Measurements from ENCODE around the gene CDK5RAP3. TPM values are rescaled to one million over a fixed set of nuclear protein-coding genes. Genes with fewer than 3 reads are reported as not detected.

CDK5RAP3 gene
- total RNA-seq, 1 donor from 2014 or later = 52.3 TPM

- no peaks in the 10 kb centered on the region for H3K27me3 ChIP-seq
- H3K4me1 ChIP-seq = peaks cover 3 to 11% of the 10 kb centered on the region in 2 donors
- TF ChIP-seq, protein P1, sequence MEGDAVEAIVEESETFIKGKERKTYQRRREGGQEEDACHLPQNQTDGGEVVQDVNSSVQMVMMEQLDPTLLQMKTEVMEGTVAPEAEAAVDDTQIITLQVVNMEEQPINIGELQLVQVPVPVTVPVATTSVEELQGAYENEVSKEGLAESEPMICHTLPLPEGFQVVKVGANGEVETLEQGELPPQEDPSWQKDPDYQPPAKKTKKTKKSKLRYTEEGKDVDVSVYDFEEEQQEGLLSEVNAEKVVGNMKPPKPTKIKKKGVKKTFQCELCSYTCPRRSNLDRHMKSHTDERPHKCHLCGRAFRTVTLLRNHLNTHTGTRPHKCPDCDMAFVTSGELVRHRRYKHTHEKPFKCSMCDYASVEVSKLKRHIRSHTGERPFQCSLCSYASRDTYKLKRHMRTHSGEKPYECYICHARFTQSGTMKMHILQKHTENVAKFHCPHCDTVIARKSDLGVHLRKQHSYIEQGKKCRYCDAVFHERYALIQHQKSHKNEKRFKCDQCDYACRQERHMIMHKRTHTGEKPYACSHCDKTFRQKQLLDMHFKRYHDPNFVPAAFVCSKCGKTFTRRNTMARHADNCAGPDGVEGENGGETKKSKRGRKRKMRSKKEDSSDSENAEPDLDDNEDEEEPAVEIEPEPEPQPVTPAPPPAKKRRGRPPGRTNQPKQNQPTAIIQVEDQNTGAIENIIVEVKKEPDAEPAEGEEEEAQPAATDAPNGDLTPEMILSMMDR (IDR thresholded peaks at IDR 0.05) = no peak
- no peak for DNase-seq (ENCODE audit: low spot score in 2 of 2)
- H3K27ac ChIP-seq = no peak overlapping the region
- peaks cover 0 to 18% of the 10 kb centered on the region in 2 donors for H3K36me3 ChIP-seq
- no peaks in the 10 kb centered on the region for H3K9me3 ChIP-seq
- no peak overlapping the region for H3K4me3 ChIP-seq
- intact Hi-C loops (cut with DNase I) = no loop called here
These were observed 20.5 kb upstream of the CDK5RAP3 start for GRCh38 chr17:47950448-47950847.

- intact Hi-C loops (cut with DNase I) = no loop called here
- Histone ChIP-seq H3K36me3 (peaks cover 0 to 10% of the 10 kb centered on the region in 2 donors), H3K4me3 (no peak overlapping the region)
These were observed 18.5 kb upstream of the CDK5RAP3 start for GRCh38 chr17:47952171-47953021.

DNA sequence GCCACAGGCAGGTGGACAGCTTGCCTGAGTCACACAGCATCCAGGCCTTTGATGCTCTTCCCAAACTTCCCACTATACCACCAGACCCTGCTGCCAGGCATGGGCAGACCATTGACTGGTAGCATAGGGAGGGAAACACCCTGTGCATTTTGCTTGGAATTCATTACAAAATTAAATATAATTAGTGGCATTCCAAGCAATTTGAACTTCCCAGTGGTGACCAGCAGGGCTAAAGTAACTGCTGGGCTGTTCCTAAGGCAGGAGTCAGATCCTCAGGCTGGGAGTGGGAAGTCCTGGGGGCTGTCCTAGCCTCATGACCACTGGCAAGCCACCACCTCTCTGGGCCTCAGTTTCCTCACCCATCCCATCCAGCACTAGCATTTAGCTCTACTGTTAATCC is 17.0 kb upstream of the CDK5RAP3 start:
- intact Hi-C loops (cut with DNase I) = no loop called here
- no peak for DNase-seq (ENCODE audit: low spot score in 2 of 2)
- Histone ChIP-seq H3K36me3 (no peaks in the 10 kb centered on the region), H3K27ac (no peak overlapping the region), H3K27me3 (no peaks in the 10 kb centered on the region), H3K4me1 (peaks cover 3 to 5% of the 10 kb centered on the region in 2 donors), H3K4me3 (no peak overlapping the region), H3K9me3 (no peaks in the 10 kb centered on the region)
- TF ChIP-seq, protein P1 (IDR thresholded peaks at IDR 0.05) = no peak

More at GRCh38 chr17:47952171-47953021, 18.5 kb upstream of the CDK5RAP3 start:
- Histone ChIP-seq H3K9me3 (no peaks in the 10 kb centered on the region), H3K27ac (no peak overlapping the region), H3K4me1 (peaks cover 3 to 9% of the 10 kb centered on the region in 2 donors), H3K27me3 (no peaks in the 10 kb centered on the region)
- TF ChIP-seq, protein P1 (IDR thresholded peaks at IDR 0.05) = no peak
- no peak for DNase-seq (ENCODE audit: low spot score in 2 of 2)

DNA sequence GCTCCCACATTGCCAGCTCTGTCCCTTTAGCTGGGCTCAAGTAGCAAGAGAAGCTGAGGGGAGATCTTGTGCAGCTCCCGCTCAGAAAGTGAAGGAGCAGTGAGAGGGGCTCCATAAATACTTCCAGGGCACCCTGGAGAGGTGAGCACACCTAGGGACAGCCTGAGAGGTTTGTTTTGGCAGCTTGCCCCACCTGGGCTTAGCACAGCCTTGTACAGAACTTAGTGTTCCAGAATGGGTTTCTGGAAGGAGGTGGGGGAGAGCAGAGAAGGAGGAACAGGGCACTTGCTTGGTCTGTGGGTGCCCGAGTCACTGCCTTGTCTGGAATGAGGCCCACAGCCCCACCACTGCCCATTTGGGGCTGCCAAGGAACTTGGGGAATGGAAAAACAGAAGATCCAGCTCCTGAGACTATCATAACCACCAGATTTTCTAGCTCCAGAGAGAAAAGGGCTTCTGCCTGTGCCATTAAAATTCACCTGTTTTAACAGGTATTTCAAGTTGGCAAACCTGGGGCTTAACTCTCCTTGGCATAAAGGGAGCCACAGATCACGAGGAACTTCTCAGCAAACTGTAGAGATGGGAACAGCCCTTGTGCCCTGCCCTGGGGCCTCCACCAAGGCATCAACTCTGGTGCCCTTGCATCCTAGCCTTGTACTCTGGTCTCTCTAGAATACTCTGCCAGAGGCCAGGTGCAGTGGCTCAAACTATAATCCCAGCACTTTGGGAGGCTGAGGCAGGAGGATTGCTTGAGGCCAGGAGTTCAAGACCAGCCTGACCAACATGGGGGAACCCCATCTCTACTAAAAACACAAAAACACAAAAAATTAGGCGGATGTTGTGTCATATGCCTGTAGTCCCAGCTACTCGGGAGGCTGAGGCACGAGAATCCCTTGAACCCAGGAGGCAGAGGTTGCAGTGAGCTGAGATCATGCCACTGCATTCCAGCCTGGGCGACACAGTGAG is 15.1 kb upstream of the CDK5RAP3 start:
- TF ChIP-seq, protein P1 (IDR thresholded peaks at IDR 0.05) = no peak
- Histone ChIP-seq H3K4me3 (no peak overlapping the region), H3K9me3 (no peaks in the 10 kb centered on the region), H3K36me3 (no peaks in the 10 kb centered on the region), H3K27me3 (no peaks in the 10 kb centered on the region), H3K4me1 (no peaks in the 10 kb centered on the region), H3K27ac (no peak overlapping the region)
- DNase-seq (ENCODE audit: low spot score in 2 of 2) = no peak
- intact Hi-C loops (cut with DNase I) = no loop called here

DNA sequence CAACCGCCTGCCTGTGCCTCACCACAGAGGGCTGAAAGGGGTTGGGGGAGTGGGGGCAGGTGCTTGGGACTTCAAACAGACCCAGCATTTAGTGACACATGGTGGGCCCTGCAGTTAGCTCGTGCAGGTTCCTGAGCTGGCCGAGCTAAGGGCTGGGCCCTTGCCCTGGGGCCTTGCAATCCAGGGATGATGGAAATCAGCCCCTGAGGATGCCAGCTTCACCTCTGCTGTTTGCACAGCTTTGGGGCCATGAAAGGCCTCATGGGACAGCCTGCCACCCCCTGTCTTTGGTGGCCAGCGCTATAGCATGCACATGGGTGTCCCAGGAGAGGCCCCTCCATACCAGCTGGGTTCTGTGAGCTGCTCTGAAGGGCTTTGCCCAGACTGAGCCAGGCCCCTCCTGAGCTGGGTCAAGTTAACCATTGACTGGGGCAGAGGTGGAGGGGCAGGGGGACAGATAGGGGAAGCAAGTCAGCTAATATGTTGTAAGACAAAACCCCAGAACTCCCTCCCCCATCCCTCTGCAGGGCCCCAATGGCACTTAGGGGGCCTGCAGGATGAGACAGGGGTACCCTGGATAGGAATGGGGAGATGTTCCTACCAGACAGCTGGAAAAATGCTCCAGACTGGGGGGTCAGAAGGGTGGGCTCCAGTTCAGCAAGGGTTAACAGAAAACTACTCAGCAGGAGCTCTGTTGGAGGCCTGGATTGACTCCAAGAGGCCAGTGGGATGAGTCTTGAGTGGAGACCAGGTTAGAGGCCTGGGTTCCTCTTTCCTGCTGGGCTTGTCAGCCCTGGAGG is 13.9 kb upstream of the CDK5RAP3 start:
- Histone ChIP-seq H3K4me1 (no peaks in the 10 kb centered on the region), H3K4me3 (no peak overlapping the region), H3K27ac (no peak overlapping the region), H3K36me3 (no peaks in the 10 kb centered on the region), H3K9me3 (no peaks in the 10 kb centered on the region), H3K27me3 (no peaks in the 10 kb centered on the region)
- intact Hi-C loops (cut with DNase I) = no loop called here
- TF ChIP-seq, protein P1 (IDR thresholded peaks at IDR 0.05) = no peak
- no peak for DNase-seq (ENCODE audit: low spot score in 2 of 2)

Data from ascending aorta (tissue), 2 donors.